PC-9 (cell line): ENCODE measurements around the gene ZYG11B.

Experiments
- CTCF ChIP-seq: fragments of 200-600 bp; sonication (generic); conservative IDR thresholded peaks from 2 replicates; pipeline ENCODE4 v1.6.1; 2017; ENCODE audit warnings: mixed run types, antibody characterized with exemption, mild to moderate bottlenecking, moderate library complexity
- EZH2 ChIP-seq: fragments of 200-600 bp; sonication (generic); IDR thresholded peaks from 2 replicates; pipeline ENCODE4 v1.8.0; 2017; ENCODE audit warnings: antibody characterized with exemption, low read depth

GRCh38 chr1:52752484-52752826 lies 26.2 kb downstream of the ZYG11B start:
- TF ChIP-seq CTCF (no peak), EZH2 (no peak)
